Tibial nerve (tissue), 4 donors: ENCODE results near the gene MRPS27. TPM values are rescaled to one million over a fixed set of nuclear protein-coding genes. Genes with fewer than 3 reads are reported as not detected.

Experiments used
- small RNA-seq: library from RNA; depleted of rRNA; stranded (forward); fragments of <200 nt; gene quantifications from one replicate; pipeline ENCODE3, GENCODE V24; 2016
- total RNA-seq, 4 donors: library from RNA; depleted of rRNA; stranded (reverse); fragments of >200 nt; gene quantifications; one replicate each; pipeline ENCODE4 v1.1.0, GENCODE V29; 2016

MRPS27 gene
- total RNA-seq, 4 donors from 2014 or later: 44.4 to 59.0 (median 47.4) TPM

Small RNAs within 50 kb of the gene (small RNA-seq; reads per million reads assigned to genes)
- not detected for gene MIR4803
- not detected for gene RN7SL153P

Other genes with a start within 250 kb of the MRPS27 start
- 100 to 1,000 TPM; 223 to 587 (median 472) TPM for gene MAP1B, start 212.8 kb downstream of the MRPS27 start, total RNA-seq
- 10 to 100 TPM in 3 of 4 donors, 1 to 10 TPM in 1; 6.3 to 17.4 (median 11.8) TPM for gene PTCD2, start 133 bp upstream of the MRPS27 start, total RNA-seq
- gene ZNF366, start 187.2 kb upstream of the MRPS27 start, total RNA-seq: 10 to 100 TPM in 1 of 4 donors, 1 to 10 TPM in 3; 3.3 to 10.6 (median 5.2) TPM